GM13976 (cell line): ENCODE data around the gene TRIM37.

ENCODE experiments used
- DNase-seq: peaks from one replicate; pipeline ENCODE4 v3.0.0; 2012; ENCODE audit warnings: low spot score
- in situ Hi-C: fragments of 300-500 bp; cut with MboI; formaldehyde crosslinking; loops from one replicate; pipeline ENCODE4 v1.12.0; 2022; ENCODE audit warnings: low sequenced_read_pairs, mixed read lengths, inconsistent platforms; ENCODE audit not compliant: unreplicated experiment
- TF ChIP-seq, protein P1 (sequence below): IDR thresholded peaks from 2 replicates; pipeline ENCODE4 v1.5.1; 2012; ENCODE audit warnings: borderline replicate concordance, mild to moderate bottlenecking; ENCODE audit not compliant: insufficient read depth; ENCODE audit errors: extremely low read depth, missing control alignments, control extremely low read depth

The TRIM37 gene

DNA sequence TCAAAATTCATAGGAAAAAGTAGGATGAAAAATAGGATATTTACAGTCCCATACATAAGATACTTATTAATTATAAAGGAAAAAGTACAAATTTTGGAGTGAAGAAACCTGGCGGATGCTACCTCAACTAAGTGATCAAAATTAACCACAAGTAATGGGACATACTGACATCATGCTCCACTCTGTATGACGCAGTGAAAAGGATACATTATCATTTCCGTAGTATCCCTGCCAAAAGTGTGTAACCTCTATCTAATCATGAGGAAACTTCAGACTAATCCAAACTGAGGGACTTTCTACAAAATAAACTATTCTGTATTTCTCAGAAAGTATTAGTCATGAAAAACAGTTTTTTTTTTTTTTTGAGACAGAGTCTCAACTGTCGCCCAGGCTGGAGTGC, 60.5 kb downstream of the TRIM37 start:
- in situ Hi-C loops = no loop called here
- TF ChIP-seq, protein P1, sequence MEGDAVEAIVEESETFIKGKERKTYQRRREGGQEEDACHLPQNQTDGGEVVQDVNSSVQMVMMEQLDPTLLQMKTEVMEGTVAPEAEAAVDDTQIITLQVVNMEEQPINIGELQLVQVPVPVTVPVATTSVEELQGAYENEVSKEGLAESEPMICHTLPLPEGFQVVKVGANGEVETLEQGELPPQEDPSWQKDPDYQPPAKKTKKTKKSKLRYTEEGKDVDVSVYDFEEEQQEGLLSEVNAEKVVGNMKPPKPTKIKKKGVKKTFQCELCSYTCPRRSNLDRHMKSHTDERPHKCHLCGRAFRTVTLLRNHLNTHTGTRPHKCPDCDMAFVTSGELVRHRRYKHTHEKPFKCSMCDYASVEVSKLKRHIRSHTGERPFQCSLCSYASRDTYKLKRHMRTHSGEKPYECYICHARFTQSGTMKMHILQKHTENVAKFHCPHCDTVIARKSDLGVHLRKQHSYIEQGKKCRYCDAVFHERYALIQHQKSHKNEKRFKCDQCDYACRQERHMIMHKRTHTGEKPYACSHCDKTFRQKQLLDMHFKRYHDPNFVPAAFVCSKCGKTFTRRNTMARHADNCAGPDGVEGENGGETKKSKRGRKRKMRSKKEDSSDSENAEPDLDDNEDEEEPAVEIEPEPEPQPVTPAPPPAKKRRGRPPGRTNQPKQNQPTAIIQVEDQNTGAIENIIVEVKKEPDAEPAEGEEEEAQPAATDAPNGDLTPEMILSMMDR = no peak
- DNase-seq = no peak

DNA sequence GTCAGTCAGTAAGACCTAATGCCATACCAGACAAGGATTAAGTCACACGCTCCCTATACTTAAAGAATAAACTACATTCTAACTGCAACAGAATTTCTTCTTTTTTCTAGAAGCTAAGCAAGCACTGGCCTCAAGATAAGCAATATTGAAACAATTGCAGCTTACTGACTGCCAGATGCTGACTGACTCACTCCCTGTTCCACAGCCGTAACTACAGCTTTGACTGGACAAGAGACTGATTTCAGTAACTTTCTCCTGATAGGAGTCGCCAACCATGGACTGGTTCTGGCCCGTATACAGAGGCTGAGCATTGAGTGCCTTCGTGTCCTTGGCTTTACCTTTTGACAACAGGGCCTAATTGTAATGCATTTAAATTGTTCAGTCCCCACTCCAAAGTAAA, 67.9 kb downstream of the TRIM37 start:
- in situ Hi-C loops = no loop called here
- TF ChIP-seq, protein P1 = no peak
- no peak for DNase-seq

DNA sequence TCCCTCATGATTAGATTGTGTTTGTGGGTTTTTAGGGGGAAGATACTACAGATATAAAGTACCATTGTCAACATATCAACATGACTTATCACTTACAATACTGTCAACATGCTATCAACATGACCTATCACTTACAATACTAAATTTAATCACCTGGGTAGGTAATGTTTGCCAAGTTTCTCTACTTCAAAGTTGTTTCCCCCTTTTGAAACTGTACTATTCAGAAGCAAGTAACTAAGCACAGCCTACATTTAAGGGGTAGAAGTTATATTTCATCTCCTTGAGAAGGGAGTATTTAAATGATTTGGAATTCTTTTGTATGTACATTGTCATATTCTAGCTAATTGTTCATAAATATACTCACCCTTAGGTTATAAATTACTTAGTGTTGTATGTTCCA, 68.7 kb downstream of the TRIM37 start:
- no peak for DNase-seq
- TF ChIP-seq, protein P1 = no peak
- in situ Hi-C loops = no loop called here

DNA sequence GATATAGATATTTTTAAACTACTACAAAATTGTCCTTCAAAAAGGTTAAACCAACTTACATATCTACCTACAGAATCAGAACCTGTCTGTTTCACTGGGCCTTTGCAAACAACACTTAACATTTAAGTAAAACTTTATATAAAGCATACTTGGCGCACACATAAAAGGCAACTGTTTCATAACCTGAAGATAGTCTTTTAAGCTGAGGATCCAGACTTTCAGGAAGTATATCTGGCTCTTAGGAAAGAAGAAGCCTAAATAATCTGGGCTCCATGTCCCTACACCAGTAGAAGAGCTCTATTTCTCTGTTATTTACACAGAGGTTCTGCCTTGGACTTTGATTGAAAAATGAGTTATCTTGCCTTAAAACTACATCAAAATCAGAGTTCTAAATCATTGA, 75.9 kb downstream of the TRIM37 start:
- TF ChIP-seq, protein P1 = no peak
- in situ Hi-C loops = no loop called here
- no peak for DNase-seq

DNA sequence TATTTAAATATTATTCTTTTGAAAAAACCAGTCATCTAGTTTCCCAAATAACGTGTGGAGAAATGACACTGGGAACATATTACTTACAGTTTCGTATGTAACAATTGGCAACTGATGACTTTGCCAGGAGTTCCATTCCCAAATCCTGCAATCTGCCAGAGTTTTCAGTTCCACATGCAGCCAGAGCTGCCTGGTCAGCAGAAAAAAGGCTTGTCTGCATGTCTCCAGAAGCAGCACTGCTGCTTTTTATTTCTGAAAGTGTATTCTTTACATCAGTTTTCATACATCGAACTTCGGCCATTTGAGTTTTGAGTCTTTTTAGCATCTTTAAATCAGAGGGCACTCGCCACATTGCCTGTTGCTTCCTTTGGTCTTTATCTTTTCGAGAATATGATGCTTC, 78.4 kb downstream of the TRIM37 start:
- no peak for DNase-seq
- TF ChIP-seq, protein P1 = no peak
- in situ Hi-C loops = no loop called here

DNA sequence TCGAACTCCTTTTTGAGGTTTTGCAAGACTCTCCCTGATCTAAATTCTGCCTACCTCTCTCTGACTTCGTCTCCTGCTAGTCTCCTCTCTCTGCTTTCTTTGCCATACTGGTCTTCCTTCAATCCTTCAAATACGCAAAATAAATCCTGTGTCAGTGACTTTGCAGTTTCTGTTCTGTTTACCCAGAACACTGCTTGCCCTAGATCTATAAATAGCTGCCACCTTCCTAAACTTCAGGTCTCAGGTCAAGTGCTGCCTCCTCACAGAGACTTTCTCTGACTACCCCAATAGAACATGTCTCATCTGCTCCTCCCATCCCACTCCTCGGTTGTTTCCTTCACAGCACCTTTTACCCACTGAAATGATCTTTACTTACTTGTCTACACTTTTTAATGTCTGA, 78.9 kb downstream of the TRIM37 start:
- in situ Hi-C loops = no loop called here
- TF ChIP-seq, protein P1 = no peak
- no peak for DNase-seq
